ENCODE results near the gene MTERF4. TPM values are rescaled to one million over a fixed set of nuclear protein-coding genes. Genes with fewer than 3 reads are reported as not detected.

MTERF4 gene
- polyA plus RNA-seq, 2 of the 4 experiments (the other 2 are of a cell fraction): 44.9 to 47.1 TPM

- DNase-seq (ENCODE audit: low read depth in 1 of 2, low spot score in 1 of 2): no peak
- WGBS (ENCODE audit: missing lambda C conversion rate): 69% methylated on average over 5 of the region's 5 CpGs
- Histone ChIP-seq H3K9me3 (no peaks in the 10 kb centered on the region), H3K4me2 (peak overlapping the region; percentile 91), H3K4me1 (peaks cover 17% of the 10 kb centered on the region; the same call in 2 of the 3 replicates), H3K4me3 (peak overlapping the region; percentile 85), H3K27ac (peak overlapping the region; percentile 89)
- POLR2A ChIA-PET: no interaction called here
- CTCF ChIA-PET: no interaction called here
- ATAC-seq: no peak
- TF ChIP-seq, protein P1, sequence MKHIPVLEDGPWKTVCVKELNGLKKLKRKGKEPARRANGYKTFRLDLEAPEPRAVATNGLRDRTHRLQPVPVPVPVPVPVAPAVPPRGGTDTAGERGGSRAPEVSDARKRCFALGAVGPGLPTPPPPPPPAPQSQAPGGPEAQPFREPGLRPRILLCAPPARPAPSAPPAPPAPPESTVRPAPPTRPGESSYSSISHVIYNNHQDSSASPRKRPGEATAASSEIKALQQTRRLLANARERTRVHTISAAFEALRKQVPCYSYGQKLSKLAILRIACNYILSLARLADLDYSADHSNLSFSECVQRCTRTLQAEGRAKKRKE (CRISPR knock-in tag; IDR thresholded peaks at IDR 0.05; ENCODE audit: low read depth): no peak
- TF ChIP-seq ELK1 (IDR thresholded peaks at IDR 0.05; ENCODE audit: low read depth, low read length): no peak
- no peak for TF ChIP-seq JUN (IDR thresholded peaks at IDR 0.05)
- TF ChIP-seq USF2 (IDR thresholded peaks at IDR 0.05): no peak
- TF ChIP-seq ZNF302 (CRISPR knock-in tag; IDR thresholded peaks at IDR 0.05): no peak
- no peak for TF ChIP-seq POLR2A (IDR thresholded peaks at IDR 0.05; ENCODE audit: low read length)
- TF ChIP-seq TP53 (CRISPR knock-in tag; IDR thresholded peaks at IDR 0.05): no peak
- no peak for TF ChIP-seq SREBF2 (IDR thresholded peaks at IDR 0.05)
- no peak for TF ChIP-seq TFCP2L1 (CRISPR knock-in tag; IDR thresholded peaks at IDR 0.05)
- TF ChIP-seq NFE2L2 (conservative IDR thresholded peaks at IDR 0.05; ENCODE audit: low read length): no peak
- no peak for TF ChIP-seq ZSCAN20 (CRISPR knock-in tag; IDR thresholded peaks at IDR 0.05)
- no peak for TF ChIP-seq RCOR1 (IDR thresholded peaks at IDR 0.05; ENCODE audit: low read depth, low read length)
- TF ChIP-seq RNF2 (IDR thresholded peaks at IDR 0.05; ENCODE audit: borderline replicate concordance, low read depth): no peak
- no peak for FAIRE-seq
Observed at GRCh38 chr2:241103176-241103595, 1.1 kb upstream of the MTERF4 start.

DNA sequence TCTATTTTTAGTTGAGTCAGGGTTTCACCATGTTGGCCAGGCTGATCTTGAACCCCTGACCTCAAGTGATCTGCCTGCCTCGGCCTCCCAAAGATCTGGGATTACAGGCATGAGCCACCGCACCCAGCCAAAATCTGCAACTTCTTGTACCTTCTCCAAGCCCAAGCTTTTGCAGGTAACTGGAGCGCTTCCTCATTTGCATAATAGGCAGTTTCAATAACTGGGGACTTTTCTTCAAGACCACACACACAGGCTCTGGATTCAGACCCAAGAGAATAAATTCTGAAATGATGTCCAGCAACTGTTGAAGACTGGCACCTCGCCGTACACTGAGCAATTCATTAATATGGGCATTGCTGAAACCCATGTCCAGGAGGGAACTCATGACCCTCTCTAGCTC, 2.8 kb downstream of the MTERF4 start:
- TF ChIP-seq EHF (CRISPR knock-in tag; IDR thresholded peaks at IDR 0.05): no peak
- TF ChIP-seq ZFP36 (IDR thresholded peaks at IDR 0.05; ENCODE audit: borderline replicate concordance, partially characterized antibody): no peak
- TF ChIP-seq HES2 (IDR thresholded peaks at IDR 0.05): no peak
- TF ChIP-seq MAZ (IDR thresholded peaks at IDR 0.05; ENCODE audit: borderline replicate concordance, low read depth, low read length): no peak
- TF ChIP-seq ESRRA (IDR thresholded peaks at IDR 0.05; ENCODE audit: borderline replicate concordance, low read length): no peak
- no peak for TF ChIP-seq SREBF2 (IDR thresholded peaks at IDR 0.05)
- TF ChIP-seq MAX (IDR thresholded peaks at IDR 0.05): no peak
- no peak for TF ChIP-seq GATA3 (IDR thresholded peaks at IDR 0.05; ENCODE audit: borderline replicate concordance)
- TF ChIP-seq TP53 (CRISPR knock-in tag; IDR thresholded peaks at IDR 0.05): no peak
- no peak for TF ChIP-seq E2F6 (IDR thresholded peaks at IDR 0.05; ENCODE audit: borderline replicate concordance, low read depth)
- no peak for TF ChIP-seq CBX2 (IDR thresholded peaks at IDR 0.05; ENCODE audit: borderline replicate concordance, low read depth)
- no peak for TF ChIP-seq CTCF (IDR thresholded peaks at IDR 0.05)
- TF ChIP-seq, protein P2, sequence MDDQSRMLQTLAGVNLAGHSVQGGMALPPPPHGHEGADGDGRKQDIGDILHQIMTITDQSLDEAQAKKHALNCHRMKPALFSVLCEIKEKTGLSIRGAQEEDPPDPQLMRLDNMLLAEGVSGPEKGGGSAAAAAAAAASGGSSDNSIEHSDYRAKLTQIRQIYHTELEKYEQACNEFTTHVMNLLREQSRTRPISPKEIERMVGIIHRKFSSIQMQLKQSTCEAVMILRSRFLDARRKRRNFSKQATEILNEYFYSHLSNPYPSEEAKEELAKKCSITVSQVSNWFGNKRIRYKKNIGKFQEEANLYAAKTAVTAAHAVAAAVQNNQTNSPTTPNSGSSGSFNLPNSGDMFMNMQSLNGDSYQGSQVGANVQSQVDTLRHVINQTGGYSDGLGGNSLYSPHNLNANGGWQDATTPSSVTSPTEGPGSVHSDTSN (IDR thresholded peaks at IDR 0.05): no peak
- TF ChIP-seq FOXS1 (CRISPR knock-in tag; IDR thresholded peaks at IDR 0.05): no peak
- no peak for TF ChIP-seq NFE2L2 (conservative IDR thresholded peaks at IDR 0.05; ENCODE audit: low read length)
- TF ChIP-seq JUN (IDR thresholded peaks at IDR 0.05): no peak
- CTCF ChIA-PET: no interaction called here
- ATAC-seq: no peak
- Histone ChIP-seq H3K4me2 (no peak overlapping the region), H3K9me3 (no peaks in the 10 kb centered on the region), H3K27ac (no peak overlapping the region), H3K4me3 (no peak overlapping the region), H3K4me1 (peaks cover 25% of the 10 kb centered on the region)
- DNase-seq (ENCODE audit: low read depth in 1 of 2, low spot score in 1 of 2): no peak
- FAIRE-seq: no peak
- 98% methylated on average over 5 of the region's 5 CpGs for WGBS (ENCODE audit: missing lambda C conversion rate)
- POLR2A ChIA-PET: no interaction called here
